NCI-H82 (cell line): Measurements from ENCODE around the gene BAK1.
A peak's percentile ranks its signal among the peaks of the same experiment; 100 is the strongest.

Experiments used
- DNase-seq: peaks from one replicate; lab custom pipeline; 2025; lab: John Stamatoyannopoulos, UW

BAK1 gene

GRCh38 chr6:33579828-33580714 lies at the start of gene BAK1:
BAK1 (minus strand) TSS chr6:33580276; CDS start chr6:33577604, 2,672 bp downstream.
- DNase-seq, result peak; percentile 98

GRCh38 chr6:33628401-33628964 lies 48.4 kb upstream of the BAK1 start:
- no peak for DNase-seq

- no peak for DNase-seq
Observed at GRCh38 chr6:33627876-33628275, 47.8 kb upstream of the BAK1 start.

GRCh38 chr6:33624856-33625255 lies 44.8 kb upstream of the BAK1 start:
- no peak for DNase-seq

- DNase-seq, result peak; percentile 24
Observed at GRCh38 chr6:33623895-33624381, 43.9 kb upstream of the BAK1 start.

GRCh38 chr6:33622456-33623431 lies 42.7 kb upstream of the BAK1 start:
- no peak for DNase-seq

- peak; percentile 76 for DNase-seq
Observed at GRCh38 chr6:33621711-33622388, 41.8 kb upstream of the BAK1 start.

GRCh38 chr6:33620856-33621710 lies 41.0 kb upstream of the BAK1 start, which contains the start of gene ITPR3:
ITPR3 (plus strand) TSS chr6:33621322; CDS start chr6:33621603, 281 bp downstream.
- DNase-seq, result peak; percentile 73

- DNase-seq, result peak; percentile 64
Observed at GRCh38 chr6:33620158-33620855, 40.2 kb upstream of the BAK1 start.

- no peak for DNase-seq
Observed at GRCh38 chr6:33619166-33619840, 39.2 kb upstream of the BAK1 start.

- DNase-seq, result no peak
Observed at GRCh38 chr6:33616913-33617312, 36.8 kb upstream of the BAK1 start.

GRCh38 chr6:33616113-33616512 lies 36.0 kb upstream of the BAK1 start:
- DNase-seq, result no peak

GRCh38 chr6:33613795-33614168 lies 33.7 kb upstream of the BAK1 start:
- no peak for DNase-seq

- DNase-seq, result no peak
Observed at GRCh38 chr6:33613146-33613794, 33.2 kb upstream of the BAK1 start.

- DNase-seq, result no peak
Observed at GRCh38 chr6:33610779-33611732, 31.0 kb upstream of the BAK1 start.

- no peak for DNase-seq
Observed at GRCh38 chr6:33610067-33610466, 30.0 kb upstream of the BAK1 start.

- no peak for DNase-seq
Observed at GRCh38 chr6:33609528-33609927, 29.5 kb upstream of the BAK1 start.

GRCh38 chr6:33609019-33609418 lies 28.9 kb upstream of the BAK1 start:
- DNase-seq, result no peak
